Hepatocyte (in vitro differentiated cells): ENCODE results near the gene FAM120A. TPM values are rescaled to one million over a fixed set of nuclear protein-coding genes. Genes with fewer than 3 reads are reported as not detected.

Experiments
- DNase-seq: peaks from one replicate; pipeline ENCODE4 v3.0.0-alpha.2; 2016; ENCODE audit warnings: low spot score
- H2AFZ ChIP-seq: fragments of 200-600 bp; sonication (generic); 2 replicates; pipeline ENCODE4 v1.6.0; 2016; ENCODE audit warnings: antibody characterized with exemption, mild to moderate bottlenecking
- H3K27ac ChIP-seq: fragments of 200-600 bp; sonication (generic); 2 replicates; pipeline ENCODE4 v1.5.1; 2016; ENCODE audit warnings: mild to moderate bottlenecking
- H3K27me3 ChIP-seq: fragments of 200-600 bp; sonication (generic); 2 replicates; pipeline ENCODE4 v1.6.1; 2016
- H3K36me3 ChIP-seq: fragments of 200-600 bp; sonication (generic); replicated peaks from 2 replicates; pipeline ENCODE4 v1.5.1; 2016; ENCODE audit warnings: low read depth; ENCODE audit not compliant: insufficient read depth
- H3K4me1 ChIP-seq: fragments of 200-600 bp; sonication (generic); 2 replicates; pipeline ENCODE4 v1.5.1; 2016; ENCODE audit warnings: mild to moderate bottlenecking, moderate library complexity; ENCODE audit not compliant: insufficient read depth
- H3K4me2 ChIP-seq: fragments of 200-600 bp; sonication (generic); 2 replicates; pipeline ENCODE4 v1.6.0; 2016
- H3K4me3 ChIP-seq: fragments of 200-600 bp; sonication (generic); 2 replicates; pipeline ENCODE4 v1.5.1; 2016; ENCODE audit warnings: mild to moderate bottlenecking
- H3K79me2 ChIP-seq: fragments of 200-600 bp; sonication (generic); 2 replicates; pipeline ENCODE4 v1.6.0; 2017; ENCODE audit warnings: mild to moderate bottlenecking
- H3K9me2 ChIP-seq: fragments of 200-600 bp; sonication (generic); replicated peaks from 2 replicates; pipeline ENCODE4 v1.6.0; 2017; ENCODE audit warnings: mild to moderate bottlenecking; ENCODE audit not compliant: insufficient read depth
- H3K9me3 ChIP-seq: fragments of 200-600 bp; sonication (generic); 2 replicates; pipeline ENCODE4 v1.5.1; 2016; ENCODE audit warnings: low read depth, mild to moderate bottlenecking
- H4K20me1 ChIP-seq: fragments of 200-600 bp; sonication (generic); 2 replicates; pipeline ENCODE4 v1.6.0; 2016; ENCODE audit warnings: mild to moderate bottlenecking; ENCODE audit not compliant: insufficient read depth, poor library complexity, severe bottlenecking
- EZH2 ChIP-seq: fragments of 200-600 bp; sonication (generic); IDR thresholded peaks from 2 replicates; pipeline ENCODE4 v1.6.1; 2016; ENCODE audit warnings: antibody characterized with exemption, mild to moderate bottlenecking, borderline replicate concordance
- EZH2phosphoT487 ChIP-seq: fragments of 200-600 bp; sonication (generic); IDR thresholded peaks from one replicate; pipeline ENCODE4 v1.6.1; 2018; ENCODE audit warnings: antibody characterized with exemption, mild to moderate bottlenecking, low read depth, moderate library complexity; ENCODE audit not compliant: unreplicated experiment, severe bottlenecking
- WGBS: methylation state at CpG from one replicate; pipeline ENCODE4 v1.1.6; 2016; ENCODE audit warnings: low lambda C conversion rate; ENCODE audit errors: missing lambda C conversion rate; 5-methylcytosine and 5-hydroxymethylcytosine counted together
- polyA plus RNA-seq: library from polyadenylated mRNA; unstranded; fragments of >200 nt; fragmentation: Nextera tagmentation; extraction: Ambion mirVana; gene quantifications from 2 replicates; pipeline ENCODE4 v1.2.1, GENCODE V29; 2016
- total RNA-seq: library from RNA; depleted of rRNA; stranded (reverse); fragments of >200 nt; gene quantifications from 2 replicates; pipeline ENCODE4 v1.2.3, GENCODE V29; 2014
- TF ChIP-seq, protein P1 (sequence below): fragments of 200-600 bp; sonication (generic); IDR thresholded peaks from 2 replicates; pipeline ENCODE4 v1.5.1; 2016; ENCODE audit warnings: antibody characterized with exemption, mild to moderate bottlenecking; ENCODE audit not compliant: poor library complexity

FAM120A gene
- total and polyA plus RNA-seq, 2 experiments from 2014 or later, result 16.0 to 49.3 TPM

GRCh38 chr9:93419023-93419422 is 32.5 kb upstream of the FAM120A start:
- no peak for DNase-seq
- Histone ChIP-seq H3K79me2 (no peaks in the 10 kb centered on the region), H3K4me3 (no peak overlapping the region), H4K20me1 (no peaks in the 10 kb centered on the region), H3K36me3 (no peaks in the 10 kb centered on the region), H3K27me3 (no peaks in the 10 kb centered on the region), H3K9me3 (peaks cover 5% of the 10 kb centered on the region), H3K4me1 (no peaks in the 10 kb centered on the region), H2AFZ (no peak overlapping the region), H3K27ac (no peak overlapping the region), H3K9me2 (no peaks in the 10 kb centered on the region), H3K4me2 (no peak overlapping the region)
- no peak for TF ChIP-seq EZH2phosphoT487
- no peak for TF ChIP-seq EZH2
- TF ChIP-seq, protein P1, sequence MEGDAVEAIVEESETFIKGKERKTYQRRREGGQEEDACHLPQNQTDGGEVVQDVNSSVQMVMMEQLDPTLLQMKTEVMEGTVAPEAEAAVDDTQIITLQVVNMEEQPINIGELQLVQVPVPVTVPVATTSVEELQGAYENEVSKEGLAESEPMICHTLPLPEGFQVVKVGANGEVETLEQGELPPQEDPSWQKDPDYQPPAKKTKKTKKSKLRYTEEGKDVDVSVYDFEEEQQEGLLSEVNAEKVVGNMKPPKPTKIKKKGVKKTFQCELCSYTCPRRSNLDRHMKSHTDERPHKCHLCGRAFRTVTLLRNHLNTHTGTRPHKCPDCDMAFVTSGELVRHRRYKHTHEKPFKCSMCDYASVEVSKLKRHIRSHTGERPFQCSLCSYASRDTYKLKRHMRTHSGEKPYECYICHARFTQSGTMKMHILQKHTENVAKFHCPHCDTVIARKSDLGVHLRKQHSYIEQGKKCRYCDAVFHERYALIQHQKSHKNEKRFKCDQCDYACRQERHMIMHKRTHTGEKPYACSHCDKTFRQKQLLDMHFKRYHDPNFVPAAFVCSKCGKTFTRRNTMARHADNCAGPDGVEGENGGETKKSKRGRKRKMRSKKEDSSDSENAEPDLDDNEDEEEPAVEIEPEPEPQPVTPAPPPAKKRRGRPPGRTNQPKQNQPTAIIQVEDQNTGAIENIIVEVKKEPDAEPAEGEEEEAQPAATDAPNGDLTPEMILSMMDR, result no peak
- WGBS, result 93% methylated on average over 1 of the region's 1 CpG

DNA sequence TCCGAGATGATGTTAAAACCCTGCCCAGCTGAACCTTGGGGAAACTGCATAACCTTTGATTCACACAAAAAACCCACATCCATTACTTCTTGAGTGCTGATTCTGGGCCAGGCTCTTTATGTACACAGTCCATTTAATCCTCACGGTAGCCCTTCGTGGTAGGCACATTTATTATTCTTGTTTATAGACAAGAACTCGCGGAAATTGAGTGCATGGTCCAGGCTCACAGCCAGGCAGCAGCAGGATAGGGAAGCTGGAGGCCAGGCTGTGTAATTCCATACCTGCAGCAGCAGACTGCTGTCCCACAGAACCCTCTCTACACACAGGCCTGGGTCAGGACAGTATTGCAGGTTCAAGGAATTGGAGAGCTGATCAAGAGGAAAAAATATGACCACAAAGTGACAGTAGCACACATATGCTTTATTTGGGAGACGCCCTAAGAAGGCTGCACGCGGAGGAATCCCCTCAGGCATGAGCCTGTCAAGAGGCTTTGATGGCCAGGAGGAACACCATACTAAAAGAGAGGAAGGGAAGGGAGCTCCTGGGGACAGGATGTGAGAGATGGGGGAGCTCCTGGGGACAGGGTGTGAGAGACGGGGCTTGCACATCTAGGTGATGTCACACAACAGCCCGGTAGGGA is 28.4 kb upstream of the FAM120A start:
- Histone ChIP-seq H2AFZ (no peak overlapping the region), H3K36me3 (no peaks in the 10 kb centered on the region), H4K20me1 (no peaks in the 10 kb centered on the region), H3K27me3 (no peaks in the 10 kb centered on the region), H3K27ac (no peak overlapping the region), H3K4me1 (no peaks in the 10 kb centered on the region), H3K79me2 (no peaks in the 10 kb centered on the region), H3K4me3 (no peak overlapping the region), H3K9me2 (no peaks in the 10 kb centered on the region), H3K4me2 (no peak overlapping the region), H3K9me3 (peaks cover 5% of the 10 kb centered on the region)
- WGBS, result 75% methylated on average over 10 of the region's 10 CpGs
- DNase-seq, result no peak
- TF ChIP-seq, protein P1, result no peak
- TF ChIP-seq EZH2 (no peak), EZH2phosphoT487 (no peak)

DNA sequence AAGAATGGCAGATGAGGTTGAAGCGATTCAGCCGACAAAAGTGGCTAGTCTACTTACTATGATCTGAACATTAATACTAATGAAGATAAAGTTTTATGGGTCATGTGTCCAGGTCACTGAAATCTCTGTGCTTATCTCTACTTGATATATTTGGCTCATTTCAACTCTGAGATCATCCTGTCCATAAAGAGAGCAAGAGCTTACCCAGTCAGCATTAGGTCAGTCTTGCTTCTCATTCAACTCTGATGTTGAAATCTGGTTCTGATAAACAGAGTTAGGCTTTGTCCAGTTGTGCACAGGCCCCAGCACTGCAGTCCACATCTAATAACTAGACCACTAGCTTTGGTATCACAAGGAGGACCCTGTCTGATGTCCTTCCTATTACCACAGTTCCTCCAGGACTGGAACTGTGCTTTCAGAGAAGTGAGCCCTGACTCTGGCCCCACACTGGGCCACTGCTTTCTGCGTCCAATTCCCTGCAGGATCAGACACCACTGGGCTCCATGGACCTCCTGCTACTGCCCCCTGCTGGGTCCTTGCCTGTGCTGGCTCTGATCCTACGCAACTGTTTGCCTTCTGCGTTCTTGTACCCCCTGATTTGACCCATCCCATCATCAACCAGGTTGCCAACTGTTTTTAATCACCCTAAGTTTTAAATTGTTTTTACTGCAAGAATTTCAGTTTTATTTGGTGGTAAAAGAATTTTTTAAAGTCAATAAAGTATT is 23.7 kb upstream of the FAM120A start:
- WGBS, result 76% methylated on average over 5 of the region's 5 CpGs
- no peak overlapping the region for H3K27ac ChIP-seq
- no peak overlapping the region for H3K4me3 ChIP-seq
- no peak for DNase-seq
- TF ChIP-seq EZH2 (no peak), EZH2phosphoT487 (no peak)
- TF ChIP-seq, protein P1, result peak; percentile 24
- H3K4me2 ChIP-seq, result no peak overlapping the region
- H3K9me3 ChIP-seq, result no peaks in the 10 kb centered on the region
- no peaks in the 10 kb centered on the region for H4K20me1 ChIP-seq
- H2AFZ ChIP-seq, result no peak overlapping the region
- no peaks in the 10 kb centered on the region for H3K9me2 ChIP-seq
- no peaks in the 10 kb centered on the region for H3K36me3 ChIP-seq
- H3K4me1 ChIP-seq, result no peaks in the 10 kb centered on the region
- no peaks in the 10 kb centered on the region for H3K79me2 ChIP-seq
- no peaks in the 10 kb centered on the region for H3K27me3 ChIP-seq
